A549 (cell line): ENCODE data around the gene KRTAP9-3. TPM values are rescaled to one million over a fixed set of nuclear protein-coding genes. Genes with fewer than 3 reads are reported as not detected.

Source experiments
- ATAC-seq, 2 experiments: fragments of 200-7000 bp in 1 of 2; fragments of >200 bp in 1 of 2; cut with Nextera tagmentation in 1 of 2; cut with Tn5 transposase in 1 of 2; 3 replicates each; pipeline versions ENCODE4 v1.8.0 to v1.9.1; 2018 to 2020; ENCODE audit warnings: mild to moderate bottlenecking in 1 of 2, moderate library complexity in 1 of 2
- CTCF ChIA-PET: fragments of 300-600 bp; sonication (Branson Sonifier 250); formaldehyde crosslinking; extraction: SDS; loops from one replicate; lab custom pipeline; 2021; ENCODE audit warnings: antibody characterized with exemption, inconsistent platforms; lab: Yijun Ruan, JAX
- POLR2A ChIA-PET: fragments of 350-600 bp; formaldehyde crosslinking; extraction: SDS; loops from one replicate; lab custom pipeline; 2021; ENCODE audit warnings: antibody characterized with exemption, inconsistent platforms; lab: Yijun Ruan, JAX
- DNase-seq, 2 experiments: peaks; one replicate each; pipeline versions ENCODE4 v3.0.0 to v3.0.0-alpha.2; 2011 to 2016; ENCODE audit warnings: low read depth in 1 of 2, low spot score in 1 of 2
- FAIRE-seq: peaks from 2 replicates; lab custom pipeline; 2011; peaks lifted over from hg19 to GRCh38; lab: Jason Lieb, UNC
- H3K27ac ChIP-seq, 2 experiments: fragments of >200 bp; sonication (Bioruptor Twin); formaldehyde crosslinking; 3 replicates each; pipeline ENCODE4 v1.5.1; 2016 to 2017
- H3K4me1 ChIP-seq: fragments of >200 bp; sonication (Bioruptor Twin); formaldehyde crosslinking; 3 replicates; pipeline ENCODE4 v1.6.1; 2016
- H3K4me2 ChIP-seq: fragments of >200 bp; sonication (Bioruptor Twin); formaldehyde crosslinking; 3 replicates; pipeline ENCODE4 v1.6.1; 2016
- H3K4me3 ChIP-seq: fragments of >200 bp; sonication (Bioruptor Twin); formaldehyde crosslinking; 3 replicates; pipeline ENCODE4 v1.5.1; 2016
- H3K9me3 ChIP-seq: fragments of >200 bp; sonication (Bioruptor Twin); formaldehyde crosslinking; 3 replicates; pipeline ENCODE4 v1.6.1; 2016
- CBX2 ChIP-seq: fragments of 200-600 bp; sonication (generic); IDR thresholded peaks from 2 replicates; pipeline ENCODE4 v1.6.1; 2016; ENCODE audit warnings: low read depth, mild to moderate bottlenecking, borderline replicate concordance
- CHD4 ChIP-seq: fragments of 200-600 bp; sonication (generic); IDR thresholded peaks from 2 replicates; pipeline ENCODE4 v1.6.1; 2016; ENCODE audit warnings: antibody characterized with exemption, mild to moderate bottlenecking, borderline replicate concordance
- EHMT2 ChIP-seq: fragments of 200-600 bp; sonication (generic); IDR thresholded peaks from 2 replicates; pipeline ENCODE4 v1.6.1; 2016; ENCODE audit warnings: antibody characterized with exemption, low read depth, mild to moderate bottlenecking, moderate library complexity
- EP300 ChIP-seq, 2 experiments: fragments of >200 bp; sonication (Bioruptor Twin); formaldehyde crosslinking; IDR thresholded peaks; 2 replicates in 1 of 2; 3 replicates in 1 of 2; pipeline ENCODE4 v1.6.1; 2016 to 2017
- ESRRA ChIP-seq: fragments of 150-350 bp; IDR thresholded peaks from 2 replicates; pipeline ENCODE4 v1.6.1; 2014; ENCODE audit warnings: mild to moderate bottlenecking, low read length, borderline replicate concordance
- FOSL2 ChIP-seq, 2 experiments: fragments of 450-650 bp in 1 of 2; fragments of >200 bp in 1 of 2; sonication (Bioruptor Twin) in 1 of 2; formaldehyde crosslinking; IDR thresholded peaks; 2 replicates each; pipeline versions ENCODE4 v1.5.0 to v1.6.1; 2016 to 2020; ENCODE audit warnings: mild to moderate bottlenecking in 1 of 2, moderate library complexity in 1 of 2
- FOXS1 ChIP-seq: fragments of 250-450 bp; sonication (Bioruptor Pico); IDR thresholded peaks from 2 replicates; pipeline ENCODE4 v1.5.0; 2020; ENCODE audit warnings: mild to moderate bottlenecking, moderate library complexity
- HDAC2 ChIP-seq: fragments of 200-600 bp; sonication (generic); IDR thresholded peaks from 2 replicates; pipeline ENCODE4 v1.6.1; 2016
- HES2 ChIP-seq: fragments of >200 bp; sonication (Bioruptor Twin); formaldehyde crosslinking; IDR thresholded peaks from 2 replicates; pipeline ENCODE4 v1.6.1; 2016
- HOXA7 ChIP-seq: fragments of 250-450 bp; sonication (Bioruptor Pico); IDR thresholded peaks from 2 replicates; pipeline ENCODE4 v1.5.0; 2020; ENCODE audit warnings: mild to moderate bottlenecking, moderate library complexity
- HOXB5 ChIP-seq: fragments of 250-450 bp; sonication (Bioruptor Pico); IDR thresholded peaks from 2 replicates; pipeline ENCODE4 v1.5.0; 2020; ENCODE audit warnings: mild to moderate bottlenecking, moderate library complexity
- KDM1A ChIP-seq: fragments of 200-600 bp; sonication (generic); IDR thresholded peaks from 2 replicates; pipeline ENCODE4 v1.6.1; 2016; ENCODE audit warnings: low read depth, mild to moderate bottlenecking
- KDM5A ChIP-seq: fragments of 200-600 bp; sonication (generic); IDR thresholded peaks from 2 replicates; pipeline ENCODE4 v1.6.1; 2016; ENCODE audit warnings: antibody characterized with exemption, mild to moderate bottlenecking
- MAFK ChIP-seq: fragments of 450-650 bp; IDR thresholded peaks from 2 replicates; pipeline ENCODE4 v1.6.1; 2014; ENCODE audit not compliant: partially characterized antibody
- MAZ ChIP-seq: fragments of 150-350 bp; IDR thresholded peaks from 2 replicates; pipeline ENCODE4 v1.6.1; 2014; ENCODE audit warnings: antibody characterized with exemption, low read depth, low read length, borderline replicate concordance
- MYC ChIP-seq: IDR thresholded peaks from 2 replicates; pipeline ENCODE4 v1.6.1; 2012; ENCODE audit warnings: mild to moderate bottlenecking, inconsistent platforms, low read length, improper control_type of control experiment, borderline replicate concordance
- NFE2L2 ChIP-seq: fragments of 150-350 bp; conservative IDR thresholded peaks from 2 replicates; pipeline ENCODE4 v1.6.1; 2014; ENCODE audit warnings: low read length
- PHF8 ChIP-seq: fragments of 200-600 bp; sonication (generic); IDR thresholded peaks from 2 replicates; pipeline ENCODE4 v1.6.1; 2016; ENCODE audit warnings: low read depth, mild to moderate bottlenecking, antibody characterized with exemption, moderate library complexity, borderline replicate concordance
- RARB ChIP-seq: fragments of 250-450 bp; sonication (Bioruptor Pico); IDR thresholded peaks from 2 replicates; pipeline ENCODE4 v1.8.0; 2021; ENCODE audit warnings: mild to moderate bottlenecking, moderate library complexity
- RNF2 ChIP-seq: fragments of 200-600 bp; sonication (generic); IDR thresholded peaks from 2 replicates; pipeline ENCODE4 v1.6.1; 2016; ENCODE audit warnings: low read depth, mild to moderate bottlenecking, antibody characterized with exemption, moderate library complexity, borderline replicate concordance
- SREBF2 ChIP-seq: fragments of 450-650 bp; IDR thresholded peaks from 2 replicates; pipeline ENCODE4 v1.6.1; 2014; ENCODE audit warnings: mild to moderate bottlenecking, moderate library complexity
- TFCP2L1 ChIP-seq: fragments of 250-450 bp; sonication (Bioruptor Pico); IDR thresholded peaks from 2 replicates; pipeline ENCODE4 v1.5.0; 2021; ENCODE audit warnings: mild to moderate bottlenecking
- USF2 ChIP-seq: fragments of 450-650 bp; IDR thresholded peaks from 2 replicates; pipeline ENCODE4 v1.6.1; 2014; ENCODE audit warnings: antibody characterized with exemption
- ZFP36 ChIP-seq: fragments of 450-650 bp; IDR thresholded peaks from 2 replicates; pipeline ENCODE4 v1.6.1; 2014; ENCODE audit warnings: borderline replicate concordance; ENCODE audit not compliant: partially characterized antibody
- ZNF302 ChIP-seq: fragments of 250-450 bp; sonication (Bioruptor Pico); IDR thresholded peaks from 2 replicates; pipeline ENCODE4 v1.9.0; 2021; ENCODE audit warnings: inconsistent platforms, mild to moderate bottlenecking, moderate library complexity
- ZSCAN20 ChIP-seq: fragments of 250-450 bp; sonication (Bioruptor Pico); IDR thresholded peaks from 2 replicates; pipeline ENCODE4 v1.8.0; 2022; ENCODE audit warnings: mild to moderate bottlenecking, moderate library complexity
- WGBS: methylation state at CpG from one replicate; pipeline ENCODE4 v1.1.6; 2017; ENCODE audit errors: missing lambda C conversion rate; 5-methylcytosine and 5-hydroxymethylcytosine counted together
- polyA plus RNA-seq, 4 experiments: library from polyadenylated mRNA; depleted of rRNA in 3 of 4; stranded (reverse); fragments of >200 nt; fragmentation: RNase III in 1 of 4; extraction: RNeasy Plus Mini Kit Qiagen cat#74134 plus additional on column Dnase treatment in 1 of 4; gene quantifications; 2 replicates in 3 of 4; 3 replicates in 1 of 4; pipeline ENCODE4 v1.2.3, GENCODE V29; 2011 to 2017
- TF ChIP-seq, protein P1 (sequence below): fragments of >200 bp; sonication (Bioruptor Twin); formaldehyde crosslinking; IDR thresholded peaks from 3 replicates; pipeline ENCODE4 v1.6.1; 2016
- TF ChIP-seq, protein P2 (sequence below): fragments of >200 bp; sonication (Bioruptor Twin); formaldehyde crosslinking; IDR thresholded peaks from 3 replicates; pipeline ENCODE4 v1.5.1; 2016
- TF ChIP-seq, protein P3 (sequence below): IDR thresholded peaks from 2 replicates; pipeline ENCODE4 v1.6.1; 2012

The KRTAP9-3 gene
- polyA plus RNA-seq, 2 of the 4 experiments (the other 2 are of a cell fraction): not detected

- TF ChIP-seq, protein P1, sequence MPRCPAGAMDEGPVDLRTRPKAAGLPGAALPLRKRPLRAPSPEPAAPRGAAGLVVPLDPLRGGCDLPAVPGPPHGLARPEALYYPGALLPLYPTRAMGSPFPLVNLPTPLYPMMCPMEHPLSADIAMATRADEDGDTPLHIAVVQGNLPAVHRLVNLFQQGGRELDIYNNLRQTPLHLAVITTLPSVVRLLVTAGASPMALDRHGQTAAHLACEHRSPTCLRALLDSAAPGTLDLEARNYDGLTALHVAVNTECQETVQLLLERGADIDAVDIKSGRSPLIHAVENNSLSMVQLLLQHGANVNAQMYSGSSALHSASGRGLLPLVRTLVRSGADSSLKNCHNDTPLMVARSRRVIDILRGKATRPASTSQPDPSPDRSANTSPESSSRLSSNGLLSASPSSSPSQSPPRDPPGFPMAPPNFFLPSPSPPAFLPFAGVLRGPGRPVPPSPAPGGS: no peak
- TF ChIP-seq ESRRA: no peak
- TF ChIP-seq, protein P2, sequence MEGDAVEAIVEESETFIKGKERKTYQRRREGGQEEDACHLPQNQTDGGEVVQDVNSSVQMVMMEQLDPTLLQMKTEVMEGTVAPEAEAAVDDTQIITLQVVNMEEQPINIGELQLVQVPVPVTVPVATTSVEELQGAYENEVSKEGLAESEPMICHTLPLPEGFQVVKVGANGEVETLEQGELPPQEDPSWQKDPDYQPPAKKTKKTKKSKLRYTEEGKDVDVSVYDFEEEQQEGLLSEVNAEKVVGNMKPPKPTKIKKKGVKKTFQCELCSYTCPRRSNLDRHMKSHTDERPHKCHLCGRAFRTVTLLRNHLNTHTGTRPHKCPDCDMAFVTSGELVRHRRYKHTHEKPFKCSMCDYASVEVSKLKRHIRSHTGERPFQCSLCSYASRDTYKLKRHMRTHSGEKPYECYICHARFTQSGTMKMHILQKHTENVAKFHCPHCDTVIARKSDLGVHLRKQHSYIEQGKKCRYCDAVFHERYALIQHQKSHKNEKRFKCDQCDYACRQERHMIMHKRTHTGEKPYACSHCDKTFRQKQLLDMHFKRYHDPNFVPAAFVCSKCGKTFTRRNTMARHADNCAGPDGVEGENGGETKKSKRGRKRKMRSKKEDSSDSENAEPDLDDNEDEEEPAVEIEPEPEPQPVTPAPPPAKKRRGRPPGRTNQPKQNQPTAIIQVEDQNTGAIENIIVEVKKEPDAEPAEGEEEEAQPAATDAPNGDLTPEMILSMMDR: no peak; the same call in 2 of the 3 replicates
- no peak for TF ChIP-seq MAZ
- no peak for TF ChIP-seq ZFP36
- no peak for TF ChIP-seq HOXB5 (CRISPR knock-in tag)
- no peak for TF ChIP-seq RARB (CRISPR knock-in tag)
- peak; percentile 94 for TF ChIP-seq MAFK
- TF ChIP-seq CHD4: no peak
- TF ChIP-seq USF2: no peak
- TF ChIP-seq EHMT2: no peak
- TF ChIP-seq HES2: no peak
- TF ChIP-seq FOSL2 (IDR thresholded peaks at IDR 0.05): peak; percentile 68
- peak; percentile 82 for TF ChIP-seq FOSL2 (CRISPR knock-in tag; IDR thresholded peaks at IDR 0.05)
- TF ChIP-seq SREBF2: no peak
- no peak for TF ChIP-seq HDAC2
- TF ChIP-seq KDM5A: no peak
- TF ChIP-seq ZNF302 (CRISPR knock-in tag): 0 out of 2 replicates have a peak, but pooled peaks have one; percentile 31
- no peak for TF ChIP-seq TFCP2L1 (CRISPR knock-in tag)
- TF ChIP-seq PHF8: no peak
Measured at GRCh38 chr17:41211845-41212466, 20.3 kb upstream of the KRTAP9-3 start (continued).

DNA sequence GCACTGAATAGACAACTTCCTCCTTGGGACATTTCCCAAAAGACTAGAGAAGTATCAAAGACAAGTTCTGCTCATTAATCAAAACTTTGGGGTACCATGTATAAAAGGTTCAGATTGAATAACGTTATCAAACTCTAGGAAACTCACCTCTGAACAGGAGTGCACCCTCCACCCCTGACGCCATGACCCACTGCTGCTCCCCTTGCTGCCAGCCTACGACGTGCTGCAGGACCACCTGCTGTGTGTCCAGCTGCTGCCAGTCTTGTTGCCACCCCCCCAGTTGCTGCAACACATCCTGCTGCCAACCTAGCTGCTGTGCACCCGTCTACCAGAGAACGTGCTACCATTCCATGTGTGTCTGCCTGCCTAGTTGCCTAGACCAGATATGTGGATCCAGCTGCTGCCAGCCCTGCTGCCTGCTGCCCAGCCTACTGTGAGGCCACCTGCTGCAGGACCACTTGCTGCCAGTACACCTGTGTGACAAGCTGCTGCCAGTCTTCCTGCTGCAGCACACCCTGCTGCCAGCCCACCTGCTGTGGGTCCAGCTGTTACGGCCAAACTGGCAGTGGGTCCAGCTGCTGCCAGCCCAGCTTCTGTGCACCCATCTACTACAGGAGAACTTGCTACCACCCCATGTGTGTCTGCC, 19.6 kb upstream of the KRTAP9-3 start:
- no peak overlapping the region for H3K4me3 ChIP-seq
- FAIRE-seq (no peak), ATAC-seq (peak; percentile 82 to 84), DNase-seq (peak; percentile 18 to 57)
- H3K4me1 ChIP-seq: peaks cover 24% of the 10 kb centered on the region
- CTCF ChIA-PET: interaction anchor here (0.9 to 2.0 kb wide), 5 partner anchors 13 to 450 kb away, joined by 3 to 7 read pairs (median 3); no protein-coding TSS in a partner anchor
- 15% methylated on average over 7 of the region's 7 CpGs for WGBS
- H3K27ac ChIP-seq: peak overlapping the region; percentile 62 to 78
- H3K4me2 ChIP-seq: peak overlapping the region; percentile 62
- POLR2A ChIA-PET: no interaction called here
- 0 out of 3 replicates have a peak, but pooled peaks cover 6% of the 10 kb centered on the region for H3K9me3 ChIP-seq
- no peak for TF ChIP-seq TFCP2L1 (CRISPR knock-in tag)
- TF ChIP-seq, protein P3, sequence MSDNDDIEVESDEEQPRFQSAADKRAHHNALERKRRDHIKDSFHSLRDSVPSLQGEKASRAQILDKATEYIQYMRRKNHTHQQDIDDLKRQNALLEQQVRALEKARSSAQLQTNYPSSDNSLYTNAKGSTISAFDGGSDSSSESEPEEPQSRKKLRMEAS: no peak
- TF ChIP-seq CBX2: no peak
- TF ChIP-seq NFE2L2: no peak
- no peak for TF ChIP-seq USF2
- TF ChIP-seq ZFP36: no peak
- no peak for TF ChIP-seq MYC
- TF ChIP-seq SREBF2: no peak
- no peak for TF ChIP-seq HOXA7
- TF ChIP-seq ZSCAN20 (CRISPR knock-in tag): no peak
- TF ChIP-seq, protein P1: no peak
- no peak for TF ChIP-seq KDM5A
- TF ChIP-seq RNF2: no peak
- no peak for TF ChIP-seq EP300 (IDR thresholded peaks at IDR 0.05)
- no peak for TF ChIP-seq FOXS1 (CRISPR knock-in tag)
- TF ChIP-seq CHD4: no peak
- TF ChIP-seq KDM1A: no peak
